GM21526 (cell line): ENCODE data around the gene NPNT.

ENCODE experiments used
- ATAC-seq: cut with Tn5 transposase; IDR thresholded peaks from one replicate; pipeline ENCODE4 v1.9.1; 2021; ENCODE audit warnings: moderate library complexity; ENCODE audit not compliant: unreplicated experiment, low FRiP score

NPNT gene

GRCh38 chr4:105911426-105911825 is 16.2 kb downstream of the NPNT start:
- ATAC-seq = no peak

DNA sequence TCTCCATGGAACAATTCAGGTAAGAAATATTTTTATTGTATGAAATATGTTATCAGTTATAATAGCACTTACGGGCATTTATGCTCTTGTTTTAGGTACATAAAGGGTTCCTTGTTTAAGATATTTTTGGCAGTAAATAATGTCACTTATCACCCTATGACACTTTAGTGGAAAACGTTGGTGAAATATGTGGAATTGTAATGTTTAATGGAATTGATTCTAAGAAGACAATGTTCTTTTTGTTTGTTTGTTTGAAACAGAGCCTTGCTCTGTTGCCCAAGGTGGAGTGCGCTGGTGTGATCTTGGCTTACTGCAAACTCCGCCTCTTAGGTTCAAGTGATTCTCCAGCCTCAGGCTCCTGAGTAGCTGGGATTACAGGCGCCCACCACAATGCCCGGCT is 17.4 kb downstream of the NPNT start:
- no peak for ATAC-seq

GRCh38 chr4:105917171-105917685 is 22.0 kb downstream of the NPNT start:
- no peak for ATAC-seq

DNA sequence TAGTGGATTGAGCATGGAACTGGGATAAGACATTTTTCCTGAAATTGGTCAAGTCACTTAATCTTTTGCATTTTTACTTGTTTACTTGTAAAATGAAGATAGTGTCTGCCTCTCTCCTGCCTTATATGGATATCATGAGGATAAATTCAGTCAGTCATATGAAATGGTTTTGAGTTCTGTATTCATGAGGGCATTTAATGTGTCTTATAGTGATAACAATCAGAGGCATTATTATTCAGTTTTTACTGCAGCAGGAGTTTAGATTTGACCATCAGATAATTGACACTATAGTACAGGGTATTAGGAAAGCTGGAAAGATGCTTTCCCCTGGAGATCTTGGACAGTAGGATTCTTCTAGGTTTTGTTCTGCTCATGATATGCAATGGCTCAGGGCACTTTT is 26.0 kb downstream of the NPNT start:
- no peak for ATAC-seq

- no peak for ATAC-seq
These were observed 28.4 kb downstream of the NPNT start for GRCh38 chr4:105923497-105924238.

DNA sequence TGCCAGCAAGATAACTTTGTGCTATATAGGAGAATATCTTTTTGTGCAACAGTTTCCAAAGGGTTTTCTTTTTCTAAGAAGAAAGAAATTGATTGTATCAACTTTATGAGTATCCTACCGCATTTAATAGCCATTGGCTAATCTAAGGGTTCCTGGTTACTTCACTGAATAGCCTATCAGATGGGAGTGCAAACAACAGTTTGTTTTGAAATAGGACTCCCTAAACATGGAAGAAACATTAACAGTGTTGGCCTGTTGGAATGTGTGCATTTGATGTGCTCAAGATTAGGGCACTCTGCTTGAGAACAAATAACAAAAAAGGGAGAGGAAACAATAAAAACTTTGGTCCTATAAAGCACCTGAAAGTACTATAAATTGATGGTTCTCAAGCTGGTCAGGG is 29.1 kb downstream of the NPNT start:
- no peak for ATAC-seq

- ATAC-seq = no peak
These were observed 35.4 kb downstream of the NPNT start for GRCh38 chr4:105930698-105931097.

DNA sequence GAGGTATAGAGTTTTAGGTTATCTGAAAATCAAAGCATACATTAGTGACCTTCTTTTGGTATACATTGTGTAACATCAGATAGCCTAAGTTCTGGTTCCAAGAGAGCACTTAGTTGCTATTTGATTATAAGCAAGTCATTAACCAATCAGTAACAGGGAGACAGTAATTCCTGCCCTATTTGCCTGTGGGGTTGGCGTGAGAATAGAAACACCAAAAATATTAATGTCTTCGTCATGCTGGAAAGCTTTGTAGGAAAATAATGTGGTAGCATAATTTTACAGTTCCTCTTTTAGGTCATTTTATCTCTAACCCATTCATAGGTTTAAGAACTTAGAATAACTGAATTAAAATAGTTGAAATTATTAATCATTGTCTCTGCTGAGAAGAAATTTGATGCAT is 37.8 kb downstream of the NPNT start:
- no peak for ATAC-seq

DNA sequence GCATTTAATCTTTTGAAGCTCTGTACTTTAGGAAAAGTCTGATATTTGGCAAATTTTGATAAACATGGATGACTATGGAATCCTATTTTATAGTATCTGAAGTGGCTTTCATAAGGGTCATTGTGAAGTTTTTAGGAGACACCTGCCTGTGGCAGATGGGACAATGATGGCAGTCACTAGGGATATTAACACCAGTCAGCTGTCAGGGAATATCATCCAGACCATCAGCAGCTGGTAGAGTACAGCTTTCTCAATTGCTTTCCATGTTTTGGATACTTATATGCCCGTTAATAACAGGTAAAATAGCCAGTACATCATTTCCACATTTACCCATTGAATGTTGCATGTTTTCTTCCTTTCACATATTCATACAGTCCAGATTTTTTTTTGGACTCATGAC is 39.1 kb downstream of the NPNT start:
- no peak for ATAC-seq

DNA sequence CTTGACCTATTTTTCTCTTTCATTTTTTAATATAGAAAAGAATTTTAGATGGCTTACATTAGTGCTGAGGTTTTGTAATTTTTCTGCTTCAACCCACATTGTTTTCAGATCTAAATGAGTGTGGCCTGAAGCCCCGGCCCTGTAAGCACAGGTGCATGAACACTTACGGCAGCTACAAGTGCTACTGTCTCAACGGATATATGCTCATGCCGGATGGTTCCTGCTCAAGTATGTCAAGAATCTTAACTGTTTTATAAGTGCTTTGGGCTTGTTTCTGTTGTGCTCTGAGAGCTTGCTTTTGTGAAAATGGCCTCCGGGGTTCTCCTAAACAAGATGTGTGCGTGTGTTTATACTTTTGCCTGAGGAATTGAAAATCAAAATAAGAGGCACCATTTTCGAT is 41.6 kb downstream of the NPNT start:
- ATAC-seq = no peak

GRCh38 chr4:105937759-105938158 is 42.5 kb downstream of the NPNT start:
- no peak for ATAC-seq

- ATAC-seq = no peak
These were observed 48.0 kb downstream of the NPNT start for GRCh38 chr4:105943234-105943633.

- no peak for ATAC-seq
These were observed 49.3 kb downstream of the NPNT start for GRCh38 chr4:105944540-105944939.

GRCh38 chr4:105946771-105947170 is 51.5 kb downstream of the NPNT start:
- ATAC-seq = no peak

DNA sequence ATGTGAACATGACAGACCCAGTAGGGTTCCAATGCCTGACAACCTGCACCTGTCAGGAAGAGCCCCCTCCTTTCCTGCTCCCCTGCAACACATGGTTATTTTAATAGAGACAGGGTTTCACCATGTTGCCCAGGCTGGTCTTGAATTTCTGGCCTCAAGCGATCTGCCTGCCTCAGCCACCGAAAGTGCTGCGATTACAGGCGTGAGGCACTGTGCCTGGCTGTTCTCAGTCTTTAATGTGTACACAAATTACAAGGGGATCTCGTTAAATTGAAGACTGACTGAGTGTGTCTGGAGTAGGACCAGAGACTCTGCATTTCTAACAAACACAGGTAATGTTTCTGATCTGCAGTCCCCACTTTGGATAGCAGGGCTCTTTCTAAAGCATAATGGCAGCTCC is 55.4 kb downstream of the NPNT start:
- no peak for ATAC-seq

DNA sequence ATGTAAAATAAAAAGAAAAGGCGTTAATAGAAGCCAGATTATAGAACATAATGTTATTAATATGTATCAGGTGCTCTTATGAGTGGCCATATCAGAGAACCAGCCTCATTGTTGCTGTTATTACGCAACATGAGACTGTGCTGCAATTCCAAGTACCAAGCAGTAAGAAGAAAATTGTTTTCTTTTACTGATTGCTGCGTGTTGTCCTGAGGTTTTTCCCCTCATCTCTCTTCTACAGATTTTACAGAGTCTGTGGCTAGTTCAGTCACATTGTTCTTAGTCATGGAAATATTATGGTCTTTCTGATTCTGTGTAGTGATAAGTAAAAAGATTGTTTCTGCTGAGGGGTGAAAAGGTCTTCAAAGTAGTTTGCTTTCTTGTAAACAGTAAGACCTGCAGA is 55.9 kb downstream of the NPNT start:
- ATAC-seq = no peak

- no peak for ATAC-seq
These were observed 57.3 kb downstream of the NPNT start for GRCh38 chr4:105952591-105952990.

- no peak for ATAC-seq
These were observed 61.3 kb downstream of the NPNT start for GRCh38 chr4:105956569-105956968.

- no peak for ATAC-seq
These were observed 62.4 kb downstream of the NPNT start for GRCh38 chr4:105957680-105958079.

DNA sequence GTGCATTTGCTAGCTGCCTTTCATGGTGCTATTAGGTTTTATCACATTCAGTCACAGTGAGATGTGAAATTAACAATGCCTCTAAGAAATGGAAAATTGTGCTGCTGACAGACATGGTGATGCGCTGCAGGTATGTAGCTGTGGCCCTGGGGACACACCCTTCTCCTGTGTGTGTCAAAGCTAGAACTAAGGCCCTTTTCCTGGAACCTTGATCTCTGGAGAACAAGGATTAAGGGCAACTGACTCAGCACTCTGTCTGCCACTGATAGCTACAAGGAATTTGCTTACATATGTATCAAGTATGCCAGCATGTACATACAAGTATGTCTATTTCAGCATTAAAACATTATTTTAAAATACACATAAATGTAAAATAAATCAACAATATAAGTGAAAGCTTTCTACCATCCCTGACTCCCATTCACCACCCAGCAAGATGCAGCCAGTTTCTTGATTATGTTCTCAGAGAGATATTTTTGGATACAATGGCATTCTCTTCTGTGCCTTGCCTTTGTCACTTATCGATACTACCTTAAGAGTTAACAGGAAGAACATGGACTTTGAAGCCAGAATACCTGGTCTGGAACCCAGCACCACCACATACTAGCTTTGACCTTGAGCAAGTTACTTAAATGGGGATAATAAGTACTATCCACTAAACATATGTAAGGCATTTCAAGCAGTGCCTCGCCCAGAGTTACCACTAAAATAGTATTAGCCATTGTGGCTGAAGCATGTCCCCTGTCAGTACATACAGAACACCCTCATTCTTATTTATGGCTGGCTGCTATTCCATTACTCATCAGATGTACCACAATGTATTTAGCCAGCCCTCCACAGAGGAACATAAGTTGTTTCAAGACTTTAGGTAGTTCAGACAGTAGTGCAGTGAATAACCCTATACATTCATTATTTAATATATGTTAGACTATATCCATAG is 68.5 kb downstream of the NPNT start:
- ATAC-seq = no peak

- ATAC-seq = no peak
These were observed 70.0 kb downstream of the NPNT start for GRCh38 chr4:105965183-105965800.
